Lower leg skin (tissue), 3 donors: ENCODE measurements around the gene FABP1.

Experiments
- POLR2A ChIP-seq, 2 donors: fragments of 450-650 bp; IDR thresholded peaks; one replicate each; pipeline ENCODE4 v1.6.1; 2016 to 2017; ENCODE audit warnings: antibody characterized with exemption in 2 of 2, mild to moderate bottlenecking in 1 of 2, moderate library complexity in 1 of 2
- TF ChIP-seq, protein P1 (sequence below), 3 donors: fragments of 450-650 bp; IDR thresholded peaks; one replicate each; pipeline ENCODE4 v1.5.1; 2016; ENCODE audit warnings: antibody characterized with exemption in 3 of 3, mild to moderate bottlenecking in 3 of 3, moderate library complexity in 2 of 3

DNA sequence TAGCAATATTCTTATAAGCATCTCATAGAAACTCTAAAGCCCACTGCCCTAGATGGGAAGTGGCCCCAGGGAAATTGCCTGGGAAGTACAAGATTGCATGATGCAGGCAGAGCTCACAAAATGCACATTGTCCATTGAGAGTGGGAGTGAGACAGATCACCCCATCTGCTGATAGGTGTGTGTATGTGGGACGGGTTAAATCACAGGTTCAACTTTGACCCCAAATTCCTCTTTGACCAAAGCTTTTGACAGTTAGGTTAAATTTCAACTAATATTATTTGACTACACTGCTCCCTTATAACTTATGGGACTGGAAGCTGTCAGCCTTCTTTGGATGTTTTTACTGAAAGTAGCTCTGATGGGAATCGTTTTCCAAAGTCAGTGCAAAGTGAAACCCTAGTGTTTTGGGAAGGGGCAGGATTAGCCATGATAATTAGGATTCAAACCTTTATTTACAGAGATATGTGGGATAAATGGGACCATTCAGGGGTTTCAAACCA is 11.4 kb upstream of the FABP1 start:
- TF ChIP-seq, protein P1, sequence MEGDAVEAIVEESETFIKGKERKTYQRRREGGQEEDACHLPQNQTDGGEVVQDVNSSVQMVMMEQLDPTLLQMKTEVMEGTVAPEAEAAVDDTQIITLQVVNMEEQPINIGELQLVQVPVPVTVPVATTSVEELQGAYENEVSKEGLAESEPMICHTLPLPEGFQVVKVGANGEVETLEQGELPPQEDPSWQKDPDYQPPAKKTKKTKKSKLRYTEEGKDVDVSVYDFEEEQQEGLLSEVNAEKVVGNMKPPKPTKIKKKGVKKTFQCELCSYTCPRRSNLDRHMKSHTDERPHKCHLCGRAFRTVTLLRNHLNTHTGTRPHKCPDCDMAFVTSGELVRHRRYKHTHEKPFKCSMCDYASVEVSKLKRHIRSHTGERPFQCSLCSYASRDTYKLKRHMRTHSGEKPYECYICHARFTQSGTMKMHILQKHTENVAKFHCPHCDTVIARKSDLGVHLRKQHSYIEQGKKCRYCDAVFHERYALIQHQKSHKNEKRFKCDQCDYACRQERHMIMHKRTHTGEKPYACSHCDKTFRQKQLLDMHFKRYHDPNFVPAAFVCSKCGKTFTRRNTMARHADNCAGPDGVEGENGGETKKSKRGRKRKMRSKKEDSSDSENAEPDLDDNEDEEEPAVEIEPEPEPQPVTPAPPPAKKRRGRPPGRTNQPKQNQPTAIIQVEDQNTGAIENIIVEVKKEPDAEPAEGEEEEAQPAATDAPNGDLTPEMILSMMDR (IDR thresholded peaks at IDR 0.05), result no peak
- TF ChIP-seq POLR2A (IDR thresholded peaks at IDR 0.05), result no peak
